Activated CD4-positive, alpha-beta T cell treated with anti-CD3 and anti-CD28 coated beads for 36 hours (primary cell): ENCODE results near the gene AQP7. TPM values are rescaled to one million over a fixed set of nuclear protein-coding genes. Genes with fewer than 3 reads are reported as not detected.
"Not testable (repeated sequence)": the region's sequence is repeated elsewhere in the genome, so short reads cannot be mapped to it uniquely, and the experiment has no call there.

Source experiments
- ATAC-seq: fragments of 200-7000 bp; cut with Tn5 transposase; one replicate; pipeline ENCODE4 v1.10.0; 2021; ENCODE audit warnings: mild to moderate bottlenecking, moderate library complexity
- CTCF ChIA-PET: fragments of 350-600 bp; sonication (Branson Sonifier 250); formaldehyde crosslinking; loops from one replicate; lab custom pipeline; 2021; ENCODE audit warnings: antibody characterized with exemption; lab: Charles Lee
- POLR2A ChIA-PET: fragments of 350-600 bp; sonication (Branson Sonifier 250); formaldehyde crosslinking; loops from one replicate; lab custom pipeline; 2021; ENCODE audit warnings: antibody characterized with exemption, inconsistent platforms; lab: Charles Lee
- DNase-seq: peaks from one replicate; pipeline ENCODE4 v3.0.0-alpha.2; 2020
- H3K27ac Mint-ChIP-seq: one replicate; pipeline ENCODE4 v1.8.0; 2021; ENCODE audit warnings: mixed read lengths
- H3K27me3 Mint-ChIP-seq: one replicate; pipeline ENCODE4 v1.8.0; 2021; ENCODE audit warnings: mixed read lengths
- H3K36me3 Mint-ChIP-seq: one replicate; pipeline ENCODE4 v1.8.0; 2021; ENCODE audit warnings: low read depth, mixed read lengths
- H3K4me1 Mint-ChIP-seq: one replicate; pipeline ENCODE4 v1.8.0; 2021; ENCODE audit warnings: mixed read lengths
- H3K4me3 Mint-ChIP-seq: one replicate; pipeline ENCODE4 v1.8.0; 2021; ENCODE audit warnings: mild to moderate bottlenecking, moderate library complexity, mixed read lengths
- H3K9me3 Mint-ChIP-seq: one replicate; pipeline ENCODE4 v1.8.0; 2021; ENCODE audit warnings: low read depth, mixed read lengths
- intact Hi-C, 2 experiments: fragments of 100-400 bp; cut with DNase I in 1 of 2; cut with micrococcal nuclease in 1 of 2; formaldehyde crosslinking; loops; one replicate each; pipeline versions ENCODE4 v1.14.2 to v1.15.1; 2022 to 2024; cut with DNase I, micrococcal nuclease
- total RNA-seq, 2 experiments: library from RNA; stranded (reverse); gene quantifications; one replicate each; pipeline ENCODE4 v1.2.3, GENCODE V29; 2021

AQP7 gene
- total RNA-seq, 2 experiments from 2014 or later, result not detected

DNA sequence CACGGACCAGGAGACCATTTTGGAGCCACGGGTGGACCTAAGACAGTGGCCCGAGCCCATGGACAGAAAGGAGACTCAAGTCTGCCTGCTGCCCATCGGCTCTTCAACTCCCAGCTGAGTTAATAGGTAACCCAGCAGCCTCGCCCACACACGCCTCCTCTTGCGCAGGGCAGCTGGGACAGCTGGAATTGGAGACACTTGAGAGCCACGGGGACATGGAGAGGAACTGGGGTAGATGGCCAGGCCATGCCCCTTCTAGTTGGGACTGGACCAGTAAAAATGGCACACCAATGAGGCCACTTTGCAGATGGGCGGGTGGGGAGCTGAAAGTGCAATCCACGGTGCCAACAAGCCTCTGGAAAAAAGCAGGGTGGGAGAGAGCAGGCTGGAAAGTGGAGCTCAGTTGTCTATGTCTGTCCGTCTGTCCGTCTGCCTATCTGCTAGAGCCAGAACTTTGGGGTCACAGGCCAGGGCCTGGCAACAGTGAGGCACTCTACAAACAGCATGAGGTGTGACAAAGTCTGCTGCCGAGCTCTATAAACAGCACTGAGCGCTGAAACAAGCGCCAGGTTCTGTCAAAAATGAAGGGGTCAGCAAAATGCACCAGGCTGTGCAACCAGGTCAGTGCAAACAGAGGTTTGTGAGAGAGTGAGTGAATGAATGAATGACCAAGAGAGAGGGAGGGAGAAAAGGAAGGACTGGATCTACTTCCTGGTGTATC lies 7.0 kb downstream of the AQP7 start:
- H3K36me3 Mint-ChIP-seq, H3K9me3 Mint-ChIP-seq, H3K27ac Mint-ChIP-seq, intact Hi-C loops, H3K4me1 Mint-ChIP-seq, ATAC-seq, H3K27me3 Mint-ChIP-seq, H3K4me3 Mint-ChIP-seq, POLR2A ChIA-PET, DNase-seq: not testable (repeated sequence)
- CTCF ChIA-PET, result interaction anchor here (1.0 kb wide), 1 partner anchor 19 kb away, joined by 3 read pairs; no protein-coding TSS in a partner anchor

DNA sequence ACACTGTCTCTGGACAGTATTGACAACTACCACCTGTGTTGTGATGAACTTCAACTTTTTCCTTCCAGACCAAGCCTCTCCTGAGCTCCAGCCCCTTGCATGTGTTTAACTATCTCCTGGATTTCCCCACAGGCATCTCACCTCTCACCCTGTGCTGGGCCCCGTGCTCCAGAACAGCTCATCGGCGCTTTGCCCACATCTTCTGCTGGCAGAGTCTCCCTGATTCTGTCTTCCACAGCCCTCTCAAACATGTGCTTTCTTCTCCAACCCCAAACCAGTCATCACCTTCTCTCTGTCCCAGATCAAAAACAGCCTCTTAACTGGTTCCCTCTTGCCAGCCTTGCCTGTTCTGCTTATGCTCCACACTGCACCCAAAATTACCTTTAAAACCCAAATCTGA lies 8.4 kb downstream of the AQP7 start:
- not testable (repeated sequence) for H3K27me3 Mint-ChIP-seq, DNase-seq, H3K27ac Mint-ChIP-seq

DNA sequence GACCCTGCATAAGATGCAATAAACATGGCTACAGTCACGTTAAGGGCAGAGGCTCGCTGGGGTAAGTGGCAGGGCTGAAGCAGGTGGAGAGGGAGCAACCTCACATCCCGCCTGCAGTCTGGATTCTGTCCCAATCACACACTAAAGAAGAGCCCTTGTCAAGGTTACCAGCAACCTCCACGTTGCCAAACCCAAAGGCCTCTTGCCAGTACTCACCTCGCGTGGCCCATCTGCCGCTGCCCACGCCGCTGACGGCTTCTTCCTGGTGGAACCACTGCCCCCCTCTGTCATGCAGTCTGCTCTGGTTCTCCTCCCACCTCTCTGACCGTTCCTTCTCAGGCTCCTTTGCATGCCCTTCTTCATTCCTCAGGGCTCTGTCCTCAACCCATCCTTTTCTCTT lies 8.8 kb downstream of the AQP7 start:
- no peak for DNase-seq
- H3K4me1 Mint-ChIP-seq, result peaks cover 4% of the 10 kb centered on the region
- H3K36me3 Mint-ChIP-seq, result no peaks in the 10 kb centered on the region
- H3K27ac Mint-ChIP-seq, result no peak overlapping the region
- ATAC-seq, result no peak
- intact Hi-C loops, result no loop called here
- no peak overlapping the region for H3K4me3 Mint-ChIP-seq
- ChIA-PET CTCF (interaction anchor here (0.7 kb wide), 1 partner anchor 65 kb away, joined by 3 read pairs; no protein-coding TSS in a partner anchor), POLR2A (interaction anchor here (0.6 kb wide), 1 partner anchor 625 kb away, joined by 7 read pairs; no protein-coding TSS in a partner anchor)
- H3K27me3 Mint-ChIP-seq, result no peaks in the 10 kb centered on the region
- H3K9me3 Mint-ChIP-seq, result no peaks in the 10 kb centered on the region

More for the DNA sequence above, 8.4 kb downstream of the AQP7 start:
- intact Hi-C loops, POLR2A ChIA-PET, H3K4me3 Mint-ChIP-seq, ATAC-seq, H3K4me1 Mint-ChIP-seq, H3K36me3 Mint-ChIP-seq, H3K9me3 Mint-ChIP-seq: not testable (repeated sequence)
- CTCF ChIA-PET, result interaction anchor here (0.7 kb wide), 1 partner anchor 65 kb away, joined by 3 read pairs; no protein-coding TSS in a partner anchor

DNA sequence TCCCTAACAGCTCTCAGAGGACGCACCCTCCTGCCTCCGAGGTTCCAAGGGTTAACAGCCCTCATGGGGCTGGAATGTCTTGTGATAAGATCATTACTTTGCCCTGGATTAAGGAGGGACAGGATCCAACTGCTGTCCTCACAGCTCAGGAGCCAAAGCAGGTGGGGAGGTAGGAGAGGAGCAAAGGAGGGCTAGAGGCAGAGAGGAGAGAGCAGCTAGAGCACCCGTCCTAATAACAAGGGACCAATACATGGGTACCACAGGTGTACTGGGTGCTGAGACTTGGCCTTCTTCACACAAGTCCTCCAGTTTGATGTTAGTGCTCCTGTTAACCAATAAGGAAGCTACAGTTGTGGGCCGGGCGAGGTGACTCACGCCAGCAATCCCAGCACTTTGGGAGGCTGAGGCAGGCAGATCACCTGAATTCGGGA lies 9.8 kb downstream of the AQP7 start:
- H3K27me3 Mint-ChIP-seq, H3K27ac Mint-ChIP-seq, intact Hi-C loops, H3K4me1 Mint-ChIP-seq, H3K9me3 Mint-ChIP-seq, POLR2A ChIA-PET, ATAC-seq, H3K36me3 Mint-ChIP-seq, DNase-seq, H3K4me3 Mint-ChIP-seq: not testable (repeated sequence)
- CTCF ChIA-PET, result interaction anchor here (0.8 kb wide), 1 partner anchor 18 kb away, joined by 3 read pairs; no protein-coding TSS in a partner anchor

DNA sequence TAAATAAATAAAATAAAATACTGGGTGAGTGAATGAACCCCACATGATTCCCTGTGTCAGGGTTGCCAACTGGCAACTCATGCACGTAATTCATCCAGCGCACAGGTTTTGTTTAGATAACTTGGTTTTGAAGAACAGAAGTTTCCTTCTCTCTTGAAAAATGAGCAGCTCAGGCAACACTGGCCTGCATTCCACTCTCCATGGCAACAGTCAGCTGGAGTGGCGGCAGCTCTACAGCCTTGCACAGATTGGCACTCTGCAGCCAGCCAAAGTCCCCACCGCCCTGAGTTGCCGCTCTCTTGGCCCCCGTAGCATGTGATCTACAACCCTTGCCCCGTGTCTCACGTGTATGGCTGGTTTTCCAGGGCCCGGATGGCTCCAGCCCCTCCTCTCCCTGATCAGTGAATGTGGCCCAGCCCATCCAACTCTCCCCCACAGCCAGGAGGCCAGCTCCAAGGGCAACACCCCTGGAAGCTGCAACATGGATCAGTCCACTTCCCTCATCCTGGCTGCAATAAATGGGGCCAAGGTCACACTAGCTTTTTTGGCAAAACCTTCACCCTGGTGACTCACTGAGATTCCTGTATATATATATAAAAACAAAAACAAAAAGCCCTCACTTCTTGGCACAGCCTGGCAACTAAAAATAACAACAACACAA lies 11.1 kb downstream of the AQP7 start:
- intact Hi-C loops, H3K4me3 Mint-ChIP-seq, H3K27ac Mint-ChIP-seq, H3K36me3 Mint-ChIP-seq, ATAC-seq, H3K9me3 Mint-ChIP-seq, POLR2A ChIA-PET, DNase-seq, H3K4me1 Mint-ChIP-seq, H3K27me3 Mint-ChIP-seq: not testable (repeated sequence)
- CTCF ChIA-PET, result interaction anchor here (0.8 kb wide), 1 partner anchor 24 kb away, joined by 3 read pairs; no protein-coding TSS in a partner anchor

DNA sequence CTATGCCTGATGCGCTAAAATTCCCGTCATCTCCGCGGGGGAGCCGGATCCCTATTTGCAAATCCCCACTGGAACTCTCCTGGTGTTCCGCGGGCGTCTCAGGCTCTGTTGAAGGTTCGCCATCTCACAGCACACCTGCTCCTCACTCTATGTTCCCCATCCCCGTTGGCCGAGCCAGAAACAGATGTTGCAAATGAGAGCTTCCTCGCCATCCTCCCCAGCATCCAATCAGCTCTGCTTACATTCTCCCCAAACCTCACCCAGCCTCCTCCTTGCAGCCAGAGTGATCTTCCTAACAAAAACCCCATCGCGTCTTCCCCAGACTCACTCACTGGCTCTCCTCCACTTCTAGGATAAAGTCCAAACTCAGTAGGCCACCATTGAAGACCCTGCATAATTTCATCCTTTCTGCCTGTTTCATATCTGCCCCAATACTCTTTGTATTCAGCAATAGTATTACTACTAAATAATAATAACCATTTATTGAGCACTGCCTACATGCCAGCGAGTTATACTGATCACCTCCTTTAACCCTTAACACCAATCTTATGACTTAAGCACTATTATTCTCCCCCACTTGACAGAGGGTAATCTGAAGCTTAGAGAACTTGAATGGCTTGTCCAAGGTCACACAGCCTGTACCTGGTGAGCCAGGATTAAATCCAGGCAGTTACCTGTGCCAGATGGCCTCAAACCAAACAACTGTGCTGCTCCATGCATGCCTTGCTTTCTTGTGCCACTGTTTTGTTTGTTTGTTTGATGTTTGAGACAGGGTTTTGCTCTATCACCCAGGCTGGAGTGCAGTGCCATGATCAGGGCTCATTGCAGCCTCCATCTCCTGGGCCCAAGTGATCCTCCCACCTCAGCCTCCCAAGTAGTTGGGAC lies 14.0 kb downstream of the AQP7 start:
- intact Hi-C loops, result no loop called here
- no peak for DNase-seq
- CTCF ChIA-PET, result interaction anchor here (0.8 kb wide), 1 partner anchor 16 kb away, joined by 3 read pairs; no protein-coding TSS in a partner anchor
- H3K4me3 Mint-ChIP-seq, result no peak overlapping the region
- no peaks in the 10 kb centered on the region for H3K9me3 Mint-ChIP-seq
- ATAC-seq, result no peak
- H3K4me1 Mint-ChIP-seq, result no peaks in the 10 kb centered on the region
- no peaks in the 10 kb centered on the region for H3K27me3 Mint-ChIP-seq
- H3K27ac Mint-ChIP-seq, result no peak overlapping the region
- H3K36me3 Mint-ChIP-seq, result no peaks in the 10 kb centered on the region
- POLR2A ChIA-PET, result no interaction called here

DNA sequence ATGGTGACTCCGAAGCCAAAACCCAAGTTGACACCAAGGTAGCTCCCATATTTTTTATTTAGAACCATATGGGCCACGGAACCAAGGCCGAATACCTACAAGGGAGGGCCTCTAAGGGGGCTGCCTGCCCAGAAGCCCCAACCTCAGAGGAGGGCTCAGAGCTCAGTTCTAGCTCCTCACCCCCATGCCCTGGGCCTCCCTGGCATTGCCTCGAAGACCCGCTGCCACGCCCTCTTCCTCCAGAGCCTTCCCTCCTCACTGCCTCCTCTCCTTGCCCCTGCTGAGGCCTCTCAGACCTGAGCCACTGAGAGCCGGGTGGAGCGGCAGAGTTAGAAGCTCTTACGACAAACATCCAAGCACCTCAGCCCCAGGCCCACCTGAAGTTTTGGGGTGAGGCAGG lies 15.4 kb downstream of the AQP7 start:
- POLR2A ChIA-PET, H3K27me3 Mint-ChIP-seq, intact Hi-C loops: not testable (repeated sequence)

DNA sequence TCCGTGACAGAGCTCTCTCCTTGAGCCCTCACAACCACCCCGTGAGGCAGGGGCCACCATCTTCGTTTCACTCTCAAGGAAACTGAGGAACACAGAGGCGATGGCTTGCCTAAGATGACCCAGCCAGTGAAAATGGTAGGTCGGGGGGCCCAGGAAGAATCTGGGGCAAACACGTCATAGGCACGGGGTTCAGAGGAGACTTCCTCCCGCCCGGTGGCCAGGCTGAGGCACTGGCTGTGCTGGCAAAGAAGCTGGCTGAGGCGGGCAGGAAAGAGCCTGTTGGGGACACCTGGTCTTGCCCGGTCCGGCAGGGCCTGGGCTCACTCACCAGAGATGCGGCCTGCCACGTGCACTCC lies 15.7 kb downstream of the AQP7 start:
- intact Hi-C loops, H3K36me3 Mint-ChIP-seq, DNase-seq, H3K27me3 Mint-ChIP-seq, H3K4me3 Mint-ChIP-seq, H3K9me3 Mint-ChIP-seq, H3K27ac Mint-ChIP-seq, POLR2A ChIA-PET, H3K4me1 Mint-ChIP-seq, ATAC-seq: not testable (repeated sequence)
- CTCF ChIA-PET, result interaction anchor here (0.6 kb wide), 1 partner anchor 29 kb away, joined by 3 read pairs; no protein-coding TSS in a partner anchor

More for the DNA sequence above, 15.4 kb downstream of the AQP7 start:
- not testable (repeated sequence) for H3K9me3 Mint-ChIP-seq, H3K4me3 Mint-ChIP-seq, ATAC-seq, DNase-seq, H3K4me1 Mint-ChIP-seq, H3K27ac Mint-ChIP-seq, H3K36me3 Mint-ChIP-seq
- CTCF ChIA-PET, result interaction anchor here (0.6 kb wide), 1 partner anchor 29 kb away, joined by 3 read pairs; no protein-coding TSS in a partner anchor

DNA sequence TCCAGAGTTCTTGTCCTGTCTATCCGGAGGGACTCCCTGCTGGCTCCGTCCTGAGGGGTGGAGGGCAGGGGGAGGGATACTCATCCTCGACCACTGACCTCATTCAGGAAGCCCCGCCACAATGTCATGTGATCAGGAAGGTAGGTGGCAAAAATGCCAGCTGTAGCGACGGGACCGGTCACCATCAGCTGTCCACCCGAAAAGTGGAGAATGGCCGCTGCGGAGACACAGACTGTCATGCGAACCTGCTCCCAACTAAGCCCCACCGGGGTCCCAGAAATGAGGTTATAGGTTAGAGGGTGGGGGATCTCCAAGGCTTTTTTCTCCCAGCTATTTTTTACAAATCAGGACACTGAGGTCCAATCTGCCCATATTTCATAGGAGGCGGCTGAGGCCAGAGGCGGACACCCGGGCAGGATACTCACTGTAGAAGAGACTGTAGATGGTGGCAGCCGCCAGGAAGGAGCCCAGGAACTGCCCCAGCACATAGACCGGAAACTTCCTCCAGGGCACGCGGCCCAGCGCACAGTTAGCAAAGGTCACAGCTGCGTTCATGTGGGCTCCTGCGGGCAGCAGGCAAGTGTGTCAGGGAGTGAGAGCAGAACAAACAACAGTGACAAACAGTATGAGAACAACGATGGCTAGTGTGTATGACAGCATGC lies 16.3 kb downstream of the AQP7 start:
- intact Hi-C loops, H3K27ac Mint-ChIP-seq: not testable (repeated sequence)

DNA sequence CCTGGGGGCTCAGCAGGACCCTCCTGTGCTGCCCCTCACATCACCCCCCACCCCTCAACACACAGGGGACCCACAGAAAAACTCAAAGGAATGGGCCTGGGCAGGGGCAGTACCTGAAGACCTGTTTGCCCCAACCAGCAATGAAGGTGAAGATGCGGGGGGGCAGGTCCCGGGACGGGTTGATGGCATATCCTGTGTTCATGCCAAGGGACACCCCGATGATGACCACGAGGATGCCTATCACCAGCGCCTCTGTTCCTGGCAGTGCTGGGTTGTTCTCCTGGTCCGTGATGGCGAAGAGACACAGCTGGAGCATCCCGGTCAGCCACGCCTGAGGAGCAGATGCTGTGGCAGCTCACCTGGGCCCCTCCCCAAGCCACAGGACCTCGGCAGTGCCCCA lies 16.8 kb downstream of the AQP7 start:
- not testable (repeated sequence) for H3K27me3 Mint-ChIP-seq

More for the DNA sequence above, 16.3 kb downstream of the AQP7 start:
- H3K4me3 Mint-ChIP-seq, H3K27me3 Mint-ChIP-seq, H3K36me3 Mint-ChIP-seq, H3K4me1 Mint-ChIP-seq, DNase-seq, H3K9me3 Mint-ChIP-seq, POLR2A ChIA-PET, ATAC-seq: not testable (repeated sequence)
- CTCF ChIA-PET, result interaction anchor here (0.6 kb wide), 1 partner anchor 30 kb away, joined by 3 read pairs; no protein-coding TSS in a partner anchor

More for the DNA sequence above, 16.8 kb downstream of the AQP7 start:
- CTCF ChIA-PET, H3K36me3 Mint-ChIP-seq, ATAC-seq, DNase-seq, H3K4me1 Mint-ChIP-seq, POLR2A ChIA-PET, H3K9me3 Mint-ChIP-seq, intact Hi-C loops, H3K4me3 Mint-ChIP-seq, H3K27ac Mint-ChIP-seq: not testable (repeated sequence)
